DMS153 (cell line): Measurements from ENCODE around the gene RNLS.

Experiments
- DNase-seq: peaks from one replicate; lab custom pipeline; 2025; lab: John Stamatoyannopoulos, UW

RNLS gene

DNA sequence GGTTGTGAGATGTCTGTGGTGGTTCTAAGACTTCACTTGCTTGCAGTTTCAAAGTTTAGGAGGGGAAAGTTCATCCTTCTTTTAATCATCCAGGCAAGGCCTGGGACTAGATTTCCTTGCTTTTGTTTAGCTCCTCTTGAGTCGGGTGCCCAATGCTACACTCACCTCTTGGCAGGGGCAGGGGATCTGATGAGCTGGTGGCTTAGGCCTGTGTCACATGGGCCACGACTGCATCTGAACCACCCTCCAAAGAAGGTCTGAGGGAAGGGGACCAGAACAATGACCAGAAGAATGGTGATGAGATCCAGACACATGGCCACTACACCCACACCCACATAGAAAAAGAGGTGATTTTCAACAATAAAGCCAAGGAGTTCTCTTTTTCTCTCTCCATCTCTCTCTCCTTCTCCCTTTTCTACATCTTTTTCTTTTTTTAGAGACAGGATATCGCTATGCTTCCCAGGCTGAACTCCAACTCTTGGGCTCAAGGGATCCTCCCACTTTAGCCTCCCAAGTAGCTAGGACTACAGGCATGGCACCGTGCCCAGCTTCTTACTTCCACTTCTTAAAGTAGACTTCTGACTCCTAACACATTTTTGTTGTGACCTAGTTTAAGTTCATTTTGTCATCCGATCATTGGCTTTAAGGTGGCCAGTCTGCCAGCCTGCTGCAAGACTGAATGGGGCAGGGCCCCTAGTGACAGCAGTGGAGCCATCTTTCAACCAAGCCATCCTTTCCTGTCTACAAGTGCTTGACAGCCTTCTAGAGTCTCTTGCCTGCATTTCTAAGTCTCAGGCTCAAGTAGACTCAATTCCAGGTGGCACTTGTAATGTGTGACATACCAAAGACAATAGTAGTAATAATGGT, 350.9 kb downstream of the RNLS start:
- DNase-seq: no peak

DNA sequence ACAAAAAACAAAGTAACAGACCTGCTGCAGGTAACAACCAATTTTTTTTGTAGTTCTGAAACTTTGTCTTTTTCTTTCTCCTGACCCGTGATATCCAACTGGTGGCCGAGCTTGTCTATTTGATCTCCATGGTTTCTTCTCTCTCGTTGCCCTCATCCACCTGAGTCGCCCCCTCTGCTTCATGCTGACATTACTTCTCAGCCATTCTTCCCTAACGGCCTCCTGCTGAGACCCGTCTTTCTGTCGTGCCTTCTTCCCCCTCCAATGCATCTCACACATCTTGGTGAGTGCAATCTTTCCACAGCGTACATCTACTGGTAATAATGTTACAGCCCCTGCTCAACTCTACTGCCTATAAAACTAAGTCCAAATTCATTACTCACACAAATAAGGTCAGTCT, 352.9 kb downstream of the RNLS start:
- no peak for DNase-seq

DNA sequence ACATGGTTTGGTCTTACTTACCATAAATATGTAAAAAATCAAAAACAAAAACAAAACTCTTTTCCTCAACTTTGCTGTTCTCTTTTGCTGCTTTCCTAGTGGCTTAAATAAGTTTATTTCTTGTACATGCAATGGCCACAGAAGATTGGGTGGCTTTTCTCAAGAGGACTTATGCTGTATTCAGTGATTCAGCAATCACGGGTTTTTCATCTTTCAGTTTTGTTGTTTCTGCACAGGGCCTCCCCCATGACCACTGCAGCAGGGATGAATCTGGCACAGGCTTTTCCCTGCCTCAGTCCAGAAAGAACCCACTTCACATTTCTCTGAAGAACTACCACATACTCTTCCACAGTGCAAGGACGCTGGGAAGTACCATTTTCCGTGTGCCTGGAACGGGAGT, 355.0 kb downstream of the RNLS start:
- no peak for DNase-seq

DNA sequence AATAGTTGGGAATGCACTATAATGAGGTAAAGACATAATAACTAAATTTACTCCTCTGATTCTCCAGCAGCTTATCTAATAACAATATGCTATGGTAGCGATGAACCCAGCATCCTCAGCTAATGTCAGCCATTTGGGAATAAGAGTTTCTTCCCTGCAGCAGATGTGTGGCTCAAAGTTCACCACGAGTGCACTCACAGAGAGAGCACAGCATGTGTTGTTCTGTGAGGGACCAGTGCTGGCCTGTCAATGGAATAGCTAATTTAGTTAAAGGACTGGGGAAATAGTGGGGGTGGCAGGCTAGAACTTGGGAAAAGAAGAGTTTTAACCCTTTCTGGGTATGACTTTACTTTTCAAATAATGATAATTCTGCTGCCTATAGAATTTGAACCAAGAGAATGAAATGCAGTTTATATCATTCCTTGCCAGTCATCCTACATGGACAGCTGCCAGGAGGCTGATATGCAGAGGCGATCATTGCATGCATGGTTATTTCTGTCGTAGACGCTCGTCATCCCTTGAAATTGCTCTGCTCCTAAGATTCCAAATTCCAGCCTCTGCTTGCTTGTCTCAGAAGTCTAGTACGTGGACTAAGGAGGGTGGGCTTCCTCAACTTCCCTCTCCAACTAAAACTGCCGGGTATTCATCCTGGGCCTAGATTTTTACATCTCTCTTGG, 355.6 kb downstream of the RNLS start:
- no peak for DNase-seq

DNA sequence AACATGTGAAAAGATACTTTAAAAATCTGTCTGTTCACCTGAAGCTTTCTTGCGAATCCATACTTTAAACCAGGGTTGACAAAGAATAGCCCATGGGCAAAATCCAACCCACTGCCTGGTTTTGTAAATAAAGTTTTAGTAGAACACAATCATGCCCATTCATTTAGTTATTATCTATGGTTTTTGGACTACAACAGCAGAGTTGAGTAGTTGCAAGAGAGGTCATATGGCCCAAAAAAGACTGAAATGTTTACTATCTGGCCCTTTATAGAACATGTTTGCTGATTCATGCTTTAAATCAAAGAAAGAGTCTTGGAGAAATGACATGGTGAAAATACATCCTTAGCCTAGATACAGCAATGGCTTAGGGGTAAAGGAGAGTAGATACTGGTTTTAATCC, 356.2 kb downstream of the RNLS start:
- DNase-seq: no peak

DNA sequence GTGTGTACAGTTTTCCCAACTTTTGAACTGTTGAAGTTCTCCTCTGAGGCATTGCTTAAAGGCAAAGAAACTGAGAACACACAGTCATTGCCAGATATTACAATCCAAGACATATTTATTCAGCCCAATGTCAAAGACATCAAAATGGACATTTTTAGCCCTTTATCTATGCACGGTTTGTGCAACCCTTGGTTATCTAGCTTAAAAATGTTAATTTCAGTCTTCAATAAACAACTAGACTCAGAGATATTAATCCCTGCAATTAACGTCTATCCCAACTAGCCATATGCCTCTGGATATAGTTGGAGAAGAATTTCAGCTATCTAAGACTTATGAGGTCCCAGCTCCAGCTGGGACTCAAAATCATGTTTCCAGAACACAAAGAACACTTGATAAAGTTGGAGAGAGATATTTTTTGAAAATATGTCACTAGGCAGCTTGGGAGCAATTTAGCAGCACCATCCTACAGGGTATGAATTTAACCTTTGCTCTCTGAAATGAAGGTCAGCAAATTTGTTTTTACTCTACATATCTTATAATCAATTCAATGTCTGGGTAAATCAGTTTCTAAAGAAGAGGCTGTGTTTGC, 357.0 kb downstream of the RNLS start:
- DNase-seq: no peak
